DLD1 (cell line): ENCODE measurements around the gene IFT122.
"Not testable (repeated sequence)": the region's sequence is repeated elsewhere in the genome, so short reads cannot be mapped to it uniquely, and the experiment has no call there.

Experiments
- in situ Hi-C: cut with HindIII; loops from 2 replicates; pipeline ENCODE4 v1.10.0; 2017; ENCODE audit warnings: low sequenced_read_pairs

The IFT122 gene, protein sequence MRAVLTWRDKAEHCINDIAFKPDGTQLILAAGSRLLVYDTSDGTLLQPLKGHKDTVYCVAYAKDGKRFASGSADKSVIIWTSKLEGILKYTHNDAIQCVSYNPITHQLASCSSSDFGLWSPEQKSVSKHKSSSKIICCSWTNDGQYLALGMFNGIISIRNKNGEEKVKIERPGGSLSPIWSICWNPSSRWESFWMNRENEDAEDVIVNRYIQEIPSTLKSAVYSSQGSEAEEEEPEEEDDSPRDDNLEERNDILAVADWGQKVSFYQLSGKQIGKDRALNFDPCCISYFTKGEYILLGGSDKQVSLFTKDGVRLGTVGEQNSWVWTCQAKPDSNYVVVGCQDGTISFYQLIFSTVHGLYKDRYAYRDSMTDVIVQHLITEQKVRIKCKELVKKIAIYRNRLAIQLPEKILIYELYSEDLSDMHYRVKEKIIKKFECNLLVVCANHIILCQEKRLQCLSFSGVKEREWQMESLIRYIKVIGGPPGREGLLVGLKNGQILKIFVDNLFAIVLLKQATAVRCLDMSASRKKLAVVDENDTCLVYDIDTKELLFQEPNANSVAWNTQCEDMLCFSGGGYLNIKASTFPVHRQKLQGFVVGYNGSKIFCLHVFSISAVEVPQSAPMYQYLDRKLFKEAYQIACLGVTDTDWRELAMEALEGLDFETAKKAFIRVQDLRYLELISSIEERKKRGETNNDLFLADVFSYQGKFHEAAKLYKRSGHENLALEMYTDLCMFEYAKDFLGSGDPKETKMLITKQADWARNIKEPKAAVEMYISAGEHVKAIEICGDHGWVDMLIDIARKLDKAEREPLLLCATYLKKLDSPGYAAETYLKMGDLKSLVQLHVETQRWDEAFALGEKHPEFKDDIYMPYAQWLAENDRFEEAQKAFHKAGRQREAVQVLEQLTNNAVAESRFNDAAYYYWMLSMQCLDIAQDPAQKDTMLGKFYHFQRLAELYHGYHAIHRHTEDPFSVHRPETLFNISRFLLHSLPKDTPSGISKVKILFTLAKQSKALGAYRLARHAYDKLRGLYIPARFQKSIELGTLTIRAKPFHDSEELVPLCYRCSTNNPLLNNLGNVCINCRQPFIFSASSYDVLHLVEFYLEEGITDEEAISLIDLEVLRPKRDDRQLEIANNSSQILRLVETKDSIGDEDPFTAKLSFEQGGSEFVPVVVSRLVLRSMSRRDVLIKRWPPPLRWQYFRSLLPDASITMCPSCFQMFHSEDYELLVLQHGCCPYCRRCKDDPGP

DNA sequence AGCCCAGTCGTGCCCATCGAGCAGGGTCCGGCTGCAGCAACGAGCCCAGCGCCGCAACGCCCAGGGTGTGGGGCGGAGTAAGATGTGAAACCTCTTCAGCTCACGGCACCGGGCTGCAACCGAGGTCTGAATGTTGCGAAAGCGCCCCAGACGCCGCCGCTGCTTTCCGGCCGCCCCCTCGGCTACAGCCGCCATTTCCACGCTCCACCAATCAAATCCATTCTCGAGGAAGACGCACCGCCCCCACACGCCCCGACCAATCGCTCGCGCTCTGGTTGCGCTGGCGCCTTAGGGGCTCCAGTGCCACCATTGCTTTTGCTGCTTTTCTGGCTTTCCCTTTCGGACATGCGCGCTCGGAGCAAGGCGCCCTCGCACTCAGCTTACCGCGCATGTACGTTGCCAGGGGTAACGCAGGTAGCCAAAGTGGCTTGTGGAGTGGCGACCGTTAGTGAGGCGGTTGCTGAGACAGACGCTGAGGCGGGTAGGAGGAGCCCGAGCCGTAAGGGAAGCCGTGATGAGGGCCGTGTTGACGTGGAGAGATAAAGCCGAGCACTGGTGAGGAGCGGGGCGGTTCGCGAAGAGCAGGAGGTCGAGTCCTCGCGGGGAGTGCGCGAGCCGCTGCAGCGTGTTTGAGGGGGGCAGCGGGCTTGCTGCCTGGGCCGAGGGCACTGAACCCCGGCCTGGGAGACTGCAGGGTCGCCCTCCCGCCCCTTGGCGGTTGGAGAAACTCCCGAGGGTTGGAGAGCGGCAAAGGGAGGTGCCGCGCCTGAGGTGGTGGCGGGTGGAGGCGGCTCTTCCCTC, at the start of gene IFT122, which contains the start of gene MBD4:
TSS of gene IFT122 (plus strand) at position 408 of the 801 bp plus-strand sequence. CDS start at position 515, 107 bp downstream.
TSS of gene MBD4 (minus strand) at position 132 of the 801 bp plus-strand sequence. CDS start at position 17, 115 bp downstream.
- in situ Hi-C loops, result no loop called here

DNA sequence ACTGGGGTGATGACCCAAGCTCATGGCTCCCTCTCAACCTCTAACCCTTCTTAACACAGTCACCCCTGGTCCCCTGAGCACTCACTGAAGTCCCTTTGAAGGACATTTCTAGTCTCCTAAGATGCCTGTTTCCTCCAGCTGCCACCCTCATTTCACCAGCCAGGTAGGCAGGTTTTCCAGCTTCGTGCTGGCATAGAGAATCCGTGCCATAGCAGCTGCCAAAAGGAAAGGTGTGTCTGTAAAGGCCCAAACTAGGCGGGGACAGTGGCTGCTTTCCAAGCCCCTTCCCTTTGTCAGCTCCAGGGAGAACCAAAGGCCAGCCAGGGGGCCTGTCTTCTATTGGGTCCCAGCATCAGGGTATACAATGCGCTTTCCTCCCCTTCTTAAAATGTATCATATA, 48.4 kb upstream of the IFT122 start:
- in situ Hi-C loops, result not testable (repeated sequence)

DNA sequence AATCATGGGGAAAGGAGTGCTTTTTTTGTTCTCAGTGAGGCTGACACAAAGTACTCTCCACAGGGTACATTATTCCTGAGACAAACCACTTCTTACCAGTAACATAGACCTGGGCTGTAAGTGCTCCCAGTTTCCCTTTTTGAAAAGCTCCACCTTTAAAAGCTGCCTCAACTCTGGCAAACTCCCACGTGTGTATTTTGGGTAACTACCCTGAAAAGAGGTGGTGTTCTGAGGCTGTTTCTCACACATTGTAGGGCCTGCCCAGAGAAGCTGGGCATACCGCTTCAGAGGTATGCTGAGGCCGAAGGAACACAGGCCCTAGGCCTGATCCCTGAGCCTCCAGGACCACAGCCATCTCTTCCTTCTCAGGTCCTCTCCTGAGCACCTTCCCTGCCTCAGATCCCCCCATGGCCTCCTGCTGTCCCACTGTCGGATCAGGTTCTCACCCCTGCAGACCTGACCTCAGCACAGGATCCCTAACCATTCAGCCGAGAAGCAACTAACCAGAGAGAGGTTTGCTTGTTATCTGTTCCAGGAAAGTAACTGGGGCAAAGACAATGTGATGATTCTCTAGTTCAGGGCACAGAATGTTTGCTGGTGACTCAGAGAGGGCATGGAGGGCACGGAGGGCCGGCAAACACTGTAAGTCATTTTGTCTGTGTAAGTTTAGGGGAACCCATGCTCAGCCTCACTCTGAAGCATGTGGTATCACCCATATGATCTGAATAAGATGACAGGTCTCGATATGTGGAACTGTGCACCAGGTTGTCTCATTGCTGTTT, 47.7 kb upstream of the IFT122 start:
- in situ Hi-C loops, result not testable (repeated sequence)

DNA sequence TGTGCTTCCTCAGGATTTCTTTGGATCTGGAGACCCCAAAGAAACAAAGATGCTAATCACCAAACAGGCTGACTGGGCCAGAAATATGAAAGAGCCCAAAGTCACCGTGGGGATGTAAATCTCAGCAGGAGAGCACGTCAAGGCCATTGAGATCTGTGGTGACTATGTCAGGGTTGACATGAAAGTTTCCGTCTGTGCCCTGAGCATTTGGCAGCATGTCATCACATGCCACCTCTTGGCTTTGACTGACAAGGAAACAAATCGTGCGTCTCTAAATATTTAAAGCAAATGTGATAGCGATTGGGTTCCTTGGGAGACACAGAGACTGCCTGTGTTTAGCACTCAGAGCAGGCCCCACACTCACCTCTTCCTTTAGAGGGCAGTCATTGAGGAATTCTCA, 46.8 kb upstream of the IFT122 start:
- in situ Hi-C loops, result no loop called here

GRCh38 chr3:129393760-129394564, 46.1 kb upstream of the IFT122 start:
- in situ Hi-C loops, result not testable (repeated sequence)

GRCh38 chr3:129398803-129399144, 41.2 kb upstream of the IFT122 start:
- in situ Hi-C loops, result no loop called here

- in situ Hi-C loops, result no loop called here
Measured at GRCh38 chr3:129399145-129399894, 40.7 kb upstream of the IFT122 start.

DNA sequence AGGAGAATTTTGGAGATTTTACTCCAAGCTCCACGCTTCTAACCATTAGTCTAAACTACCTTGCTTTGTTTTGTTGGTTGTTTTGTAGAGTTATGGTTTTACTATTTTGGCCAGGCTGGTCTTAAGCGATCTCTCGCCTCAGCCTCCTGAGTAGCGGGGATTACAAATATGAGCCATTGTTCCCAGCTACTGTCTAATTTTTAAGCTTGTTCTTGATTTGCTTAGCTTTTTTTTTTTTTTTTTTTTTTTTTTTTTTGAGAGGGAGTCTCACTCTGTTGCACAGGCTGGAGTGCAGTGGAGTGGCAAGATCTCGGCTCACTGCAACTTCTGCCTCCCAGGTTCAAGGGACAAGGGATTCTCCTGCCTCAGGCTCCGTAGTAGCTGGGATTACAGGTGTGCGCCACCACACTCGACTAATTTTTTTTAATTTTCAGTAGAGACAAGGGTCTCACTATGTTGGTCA, 40.1 kb upstream of the IFT122 start:
- in situ Hi-C loops, result no loop called here

GRCh38 chr3:129402210-129402609, 37.8 kb upstream of the IFT122 start:
- in situ Hi-C loops, result no loop called here

DNA sequence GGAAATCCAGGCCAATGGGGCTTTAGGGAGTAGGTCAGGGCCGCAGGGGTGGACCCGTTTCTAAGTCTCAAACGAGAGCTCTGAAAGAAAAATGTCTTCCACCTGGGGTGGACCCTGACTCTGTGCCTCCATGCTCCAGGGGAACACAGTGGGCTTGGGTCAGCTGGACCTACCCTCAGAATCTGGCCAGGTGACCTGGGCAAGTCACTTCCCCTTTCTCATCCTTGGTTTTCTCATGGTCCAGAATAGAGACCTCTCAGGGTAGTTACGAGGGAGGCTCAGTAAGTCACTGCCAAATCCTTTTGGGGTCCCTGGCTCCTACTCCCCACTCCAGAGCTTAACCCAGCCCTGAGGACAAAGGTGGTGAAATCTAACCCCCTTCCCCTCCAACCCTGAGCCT, 37.4 kb upstream of the IFT122 start:
- in situ Hi-C loops, result no loop called here

GRCh38 chr3:129403450-129403849, 36.6 kb upstream of the IFT122 start:
- in situ Hi-C loops, result no loop called here

- in situ Hi-C loops, result no loop called here
Measured at GRCh38 chr3:129404130-129404529, 35.9 kb upstream of the IFT122 start.

DNA sequence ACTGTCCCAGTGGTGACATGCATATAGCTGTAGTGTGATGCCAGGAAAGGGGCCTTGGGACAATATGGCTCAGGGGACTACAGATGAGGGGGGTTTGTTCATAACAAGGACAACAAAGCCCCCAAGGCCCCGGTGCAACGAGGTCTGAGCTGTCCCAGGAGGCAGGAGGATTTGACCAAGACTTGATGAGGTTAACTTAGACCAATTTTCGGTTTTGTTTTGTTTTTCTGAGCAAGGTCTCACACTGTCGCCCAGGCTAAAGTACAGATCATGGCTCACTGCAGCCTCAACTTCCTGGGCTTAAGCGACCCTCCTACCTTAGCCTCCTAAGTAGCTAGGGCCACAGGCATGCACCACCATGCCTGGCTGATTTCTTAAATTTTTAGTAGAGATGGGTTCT, 35.4 kb upstream of the IFT122 start:
- in situ Hi-C loops, result no loop called here

GRCh38 chr3:129409541-129409940, 30.5 kb upstream of the IFT122 start:
- in situ Hi-C loops, result no loop called here

- in situ Hi-C loops, result no loop called here
Measured at GRCh38 chr3:129410971-129411370, 29.1 kb upstream of the IFT122 start.

GRCh38 chr3:129412542-129413198, 27.4 kb upstream of the IFT122 start:
- in situ Hi-C loops, result no loop called here

GRCh38 chr3:129413238-129413637, 26.8 kb upstream of the IFT122 start:
- in situ Hi-C loops, result not testable (repeated sequence)
